Measurements from ENCODE around the gene DUSP5.

GRCh38 chr10:110505130-110505770 lies 7.5 kb downstream of the DUSP5 start:
- TF ChIP-seq CTCF (IDR thresholded peaks at IDR 0.05 in 4 of 5, conservative IDR thresholded peaks at IDR 0.05 in 1 of 5), result no peak
- no peak for TF ChIP-seq POLR2A (IDR thresholded peaks at IDR 0.05)
